Stimulated activated CD4-positive, alpha-beta T cell treated with anti-CD3 and anti-CD28 coated beads, Interleukin-1b, Interleukin-23, amount 100 ng/mL, for 4 hours (primary cell): ENCODE measurements around the gene AKNA.
A peak's percentile ranks its signal among the peaks of the same experiment; 100 is the strongest.

Experiments
- DNase-seq, 2 donors: peaks; one replicate each; pipeline ENCODE4 v3.0.0-alpha.2; 2020; ENCODE audit warnings: low read depth in 2 of 2

Gene AKNA, protein sequence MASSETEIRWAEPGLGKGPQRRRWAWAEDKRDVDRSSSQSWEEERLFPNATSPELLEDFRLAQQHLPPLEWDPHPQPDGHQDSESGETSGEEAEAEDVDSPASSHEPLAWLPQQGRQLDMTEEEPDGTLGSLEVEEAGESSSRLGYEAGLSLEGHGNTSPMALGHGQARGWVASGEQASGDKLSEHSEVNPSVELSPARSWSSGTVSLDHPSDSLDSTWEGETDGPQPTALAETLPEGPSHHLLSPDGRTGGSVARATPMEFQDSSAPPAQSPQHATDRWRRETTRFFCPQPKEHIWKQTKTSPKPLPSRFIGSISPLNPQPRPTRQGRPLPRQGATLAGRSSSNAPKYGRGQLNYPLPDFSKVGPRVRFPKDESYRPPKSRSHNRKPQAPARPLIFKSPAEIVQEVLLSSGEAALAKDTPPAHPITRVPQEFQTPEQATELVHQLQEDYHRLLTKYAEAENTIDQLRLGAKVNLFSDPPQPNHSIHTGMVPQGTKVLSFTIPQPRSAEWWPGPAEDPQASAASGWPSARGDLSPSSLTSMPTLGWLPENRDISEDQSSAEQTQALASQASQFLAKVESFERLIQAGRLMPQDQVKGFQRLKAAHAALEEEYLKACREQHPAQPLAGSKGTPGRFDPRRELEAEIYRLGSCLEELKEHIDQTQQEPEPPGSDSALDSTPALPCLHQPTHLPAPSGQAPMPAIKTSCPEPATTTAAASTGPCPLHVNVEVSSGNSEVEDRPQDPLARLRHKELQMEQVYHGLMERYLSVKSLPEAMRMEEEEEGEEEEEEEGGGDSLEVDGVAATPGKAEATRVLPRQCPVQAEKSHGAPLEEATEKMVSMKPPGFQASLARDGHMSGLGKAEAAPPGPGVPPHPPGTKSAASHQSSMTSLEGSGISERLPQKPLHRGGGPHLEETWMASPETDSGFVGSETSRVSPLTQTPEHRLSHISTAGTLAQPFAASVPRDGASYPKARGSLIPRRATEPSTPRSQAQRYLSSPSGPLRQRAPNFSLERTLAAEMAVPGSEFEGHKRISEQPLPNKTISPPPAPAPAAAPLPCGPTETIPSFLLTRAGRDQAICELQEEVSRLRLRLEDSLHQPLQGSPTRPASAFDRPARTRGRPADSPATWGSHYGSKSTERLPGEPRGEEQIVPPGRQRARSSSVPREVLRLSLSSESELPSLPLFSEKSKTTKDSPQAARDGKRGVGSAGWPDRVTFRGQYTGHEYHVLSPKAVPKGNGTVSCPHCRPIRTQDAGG (N-terminal part only)

DNA sequence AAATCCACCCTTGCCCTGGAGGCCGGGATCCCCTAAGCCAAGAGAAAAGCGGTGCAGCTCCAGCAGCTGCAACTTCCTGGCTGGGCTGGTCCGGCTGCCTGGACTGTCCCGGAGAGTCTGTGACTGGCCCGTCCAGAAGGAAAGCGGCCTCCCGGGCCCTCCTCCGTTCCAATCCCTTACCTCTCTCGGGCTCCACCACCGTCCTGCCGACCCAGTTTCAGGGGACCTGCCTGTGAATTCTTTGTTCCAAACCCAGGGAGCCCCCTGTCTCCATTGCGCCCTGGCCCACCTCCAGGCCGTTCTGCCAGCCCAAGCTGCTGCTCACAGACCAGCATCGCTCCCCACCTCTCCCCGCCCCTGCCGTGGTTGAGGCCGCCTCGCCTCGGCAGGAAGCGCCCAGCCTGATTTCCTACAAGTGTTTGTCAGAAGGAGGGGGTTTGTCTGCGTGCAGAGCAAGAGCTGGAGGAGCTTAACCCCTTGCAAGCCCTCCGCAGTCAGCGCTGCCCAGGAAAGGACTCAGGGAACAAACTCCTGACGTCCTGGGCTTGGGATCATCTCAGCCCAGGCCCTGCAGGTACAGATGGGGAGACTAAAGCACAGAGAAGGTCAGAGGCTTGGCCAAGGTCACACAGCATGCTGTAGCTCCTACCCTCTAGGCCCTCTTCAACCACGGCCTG, at the start of gene AKNA:
TSS of gene AKNA (minus strand) at position 303 of the 677 bp plus-strand sequence. CDS start 6,649 bp downstream, outside the sequence.
- DNase-seq: peak; percentile 71 to 72

GRCh38 chr9:114437401-114437893, 49.7 kb upstream of the AKNA start:
- no peak for DNase-seq

GRCh38 chr9:114434878-114435311, 47.1 kb upstream of the AKNA start:
- no peak for DNase-seq

- DNase-seq: no peak
Measured at GRCh38 chr9:114433720-114434255, 46.0 kb upstream of the AKNA start.

DNA sequence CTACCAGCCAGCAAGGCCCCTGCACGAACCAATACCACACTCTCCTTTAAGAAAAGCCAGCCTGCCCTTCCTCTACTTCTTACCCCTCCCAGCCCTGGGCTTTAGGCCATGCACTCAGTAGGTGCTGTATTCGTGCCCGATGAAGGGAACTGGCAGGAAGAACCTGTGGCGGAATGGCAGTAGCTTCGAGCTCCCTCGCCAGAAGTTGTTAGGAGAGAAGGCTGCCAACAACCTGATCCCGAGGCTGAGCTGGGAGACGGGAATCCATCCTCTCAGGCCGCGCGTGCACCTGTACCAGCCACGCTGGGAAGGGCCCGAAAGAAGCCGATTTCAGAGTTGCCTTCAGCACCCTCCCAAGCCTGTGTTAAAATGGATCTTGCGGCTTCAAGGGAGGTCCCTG, 45.3 kb upstream of the AKNA start:
- no peak for DNase-seq

GRCh38 chr9:114432323-114433067, 44.7 kb upstream of the AKNA start:
- DNase-seq: no peak

GRCh38 chr9:114431770-114432169, 44.0 kb upstream of the AKNA start:
- DNase-seq: no peak

GRCh38 chr9:114431003-114431402, 43.2 kb upstream of the AKNA start:
- no peak for DNase-seq

GRCh38 chr9:114430457-114430856, 42.7 kb upstream of the AKNA start:
- DNase-seq: no peak

- no peak for DNase-seq
Measured at GRCh38 chr9:114429488-114429887, 41.7 kb upstream of the AKNA start.

GRCh38 chr9:114428466-114428865, 40.7 kb upstream of the AKNA start:
- no peak for DNase-seq

- no peak for DNase-seq
Measured at GRCh38 chr9:114427644-114428043, 39.9 kb upstream of the AKNA start.

DNA sequence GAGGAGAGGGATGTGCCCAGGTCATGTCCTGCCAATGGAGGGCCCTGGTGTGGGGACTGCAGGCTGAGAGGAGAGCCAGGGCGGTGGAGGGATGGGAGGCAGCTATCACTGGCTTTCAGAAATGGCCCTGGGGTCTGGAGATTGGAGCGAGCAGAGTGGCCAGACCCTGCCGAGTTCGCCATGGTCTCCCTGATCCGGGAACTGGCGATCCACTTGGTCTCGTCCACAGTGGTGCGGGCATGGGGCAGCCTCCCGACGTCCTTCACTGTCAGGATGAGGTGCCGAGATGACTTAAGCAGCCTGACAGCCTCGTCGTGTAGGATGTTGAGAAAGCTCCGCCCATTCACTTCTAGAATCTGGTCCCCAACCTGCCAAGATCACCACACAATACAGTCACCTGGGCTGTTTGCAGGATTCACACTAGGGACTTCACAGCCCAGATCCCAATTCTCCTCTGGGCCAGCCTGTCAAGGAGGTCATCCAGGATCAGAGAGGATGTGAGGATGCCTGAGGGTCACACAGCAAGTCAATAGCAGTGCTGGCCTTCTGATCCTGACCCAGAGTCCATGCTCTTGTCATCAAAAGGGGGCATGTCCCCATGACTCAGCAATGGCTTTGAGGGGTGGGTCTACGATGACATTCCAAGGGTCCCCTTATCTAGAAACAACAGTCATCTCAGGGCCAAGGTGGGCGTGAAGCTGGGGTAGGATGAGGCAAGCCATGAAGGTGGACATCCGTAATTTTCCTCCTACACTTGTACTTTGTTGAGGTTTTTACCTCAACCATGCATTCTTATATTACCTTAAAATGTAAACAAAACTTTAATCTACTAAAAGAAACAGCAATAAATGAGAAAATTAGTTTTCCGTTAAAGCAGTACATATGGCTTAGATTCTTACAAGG, 38.5 kb upstream of the AKNA start:
- no peak for DNase-seq

- DNase-seq: no peak
Measured at GRCh38 chr9:114425126-114425525, 37.3 kb upstream of the AKNA start.

DNA sequence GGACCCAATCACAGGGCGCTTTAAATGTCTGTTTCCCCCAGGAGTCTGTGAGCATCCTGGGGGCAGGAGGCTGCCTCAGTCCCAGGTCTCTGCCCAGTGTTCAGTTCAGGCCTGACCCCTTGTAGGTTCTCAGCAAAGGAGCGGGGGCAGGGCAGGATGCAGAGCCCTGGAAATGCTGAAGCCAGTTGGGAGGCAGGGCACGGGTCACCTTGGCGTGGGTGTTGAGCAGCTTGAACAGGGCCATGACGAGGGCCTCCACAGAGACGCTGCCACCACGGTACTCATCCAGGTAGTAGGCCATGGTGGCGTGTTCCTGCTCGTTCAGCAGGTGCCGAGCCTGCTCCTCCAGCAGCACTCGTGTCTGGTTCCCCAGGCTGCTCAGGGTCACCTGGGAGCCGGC, 36.3 kb upstream of the AKNA start:
- DNase-seq: no peak

GRCh38 chr9:114423181-114423580, 35.4 kb upstream of the AKNA start:
- no peak for DNase-seq

DNA sequence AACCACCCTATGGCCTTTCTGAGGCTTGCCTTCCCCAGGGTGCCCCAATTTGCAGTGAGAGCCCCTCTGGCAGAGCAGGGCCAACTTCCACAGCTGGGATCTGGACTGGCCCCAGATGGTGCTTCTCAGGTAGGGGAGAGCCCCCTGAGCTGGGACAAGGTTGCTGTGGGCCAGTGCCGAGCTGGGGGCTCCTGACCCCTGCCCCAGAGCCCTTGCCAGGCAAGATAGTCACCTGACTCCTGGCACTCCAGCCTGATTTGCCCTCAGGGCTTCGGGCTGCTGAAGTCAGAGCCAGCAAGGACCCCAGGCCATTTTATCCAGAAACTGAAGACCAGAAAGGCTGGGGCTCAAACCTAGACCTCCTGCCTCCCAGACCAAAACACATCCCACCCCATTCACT, 33.4 kb upstream of the AKNA start:
- DNase-seq: no peak

DNA sequence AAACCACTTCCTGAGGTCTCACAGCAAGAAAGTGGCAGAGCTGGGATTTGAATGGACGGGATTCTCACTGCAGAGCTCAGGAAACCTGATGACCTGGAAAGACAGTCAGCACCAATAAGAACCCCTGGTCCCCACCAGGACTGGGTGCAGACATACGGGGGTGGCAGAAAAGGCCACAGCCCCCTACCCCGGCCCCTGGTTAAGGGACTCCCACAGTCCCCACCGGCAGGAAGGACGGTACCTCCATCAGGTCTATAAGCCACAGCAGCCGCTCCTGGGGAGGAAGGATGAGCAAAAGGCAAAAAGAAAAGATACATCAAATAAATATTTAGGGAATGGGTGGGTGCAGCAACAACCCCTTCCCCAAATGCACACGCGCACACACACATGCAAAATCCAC, 32.0 kb upstream of the AKNA start:
- DNase-seq: no peak

DNA sequence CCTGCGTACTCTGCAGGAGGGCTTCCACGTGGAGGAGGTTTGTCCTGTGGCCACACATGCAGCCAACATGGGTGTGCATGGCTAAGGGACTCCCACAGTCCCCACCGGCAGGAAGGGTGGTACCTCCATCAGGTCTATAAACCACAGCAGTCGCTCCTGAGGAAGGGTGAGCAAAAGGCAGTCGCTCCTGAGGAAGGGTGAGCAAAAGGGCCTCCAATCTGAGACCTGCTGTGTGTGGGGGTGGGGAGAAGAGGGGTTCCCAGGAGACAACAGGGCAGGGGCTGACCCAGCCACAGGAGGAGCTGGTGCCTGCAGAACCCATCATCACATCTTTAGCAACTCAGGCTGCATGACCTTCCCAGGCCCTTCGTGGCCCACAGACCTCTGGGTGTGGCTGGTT, 30.3 kb upstream of the AKNA start:
- no peak for DNase-seq
